HCT116 (cell line): ENCODE data around the gene MRPS2. TPM values are rescaled to one million over a fixed set of nuclear protein-coding genes. Genes with fewer than 3 reads are reported as not detected.

Experiments
- ATAC-seq: fragments of 200-7000 bp; cut with Tn5 transposase; 2 replicates; pipeline ENCODE4 v1.9.1; 2020; ENCODE audit warnings: mild to moderate bottlenecking, moderate library complexity
- BruUV-seq: library from RNA; stranded (reverse); fragments of 400-500 nt; replicated peaks from 2 replicates; lab custom pipeline; 2021; lab: Mats Ljungman, UMichigan
- CTCF ChIA-PET: fragments of 300-600 bp; sonication (Branson Sonifier 250); formaldehyde crosslinking; loops from one replicate; lab custom pipeline; 2021; ENCODE audit warnings: antibody characterized with exemption; lab: Charles Lee
- POLR2A ChIA-PET: fragments of 300-600, 350-600 bp; sonication (Branson Sonifier 250); formaldehyde crosslinking; loops from one replicate; lab custom pipeline; 2021; ENCODE audit warnings: antibody characterized with exemption; lab: Charles Lee
- RAD21 ChIA-PET, 2 experiments: fragments of 300-600 bp; sonication (Branson Sonifier 250); formaldehyde crosslinking; loops; one replicate each; lab custom pipeline; 2023; ENCODE audit warnings: low total read pairs in 2 of 2; ENCODE audit not compliant: uncharacterized antibody in 2 of 2, unreplicated experiment in 2 of 2, low non-redundant PET in 1 of 2; lab: Charles Lee
- DNase-seq: peaks from one replicate; pipeline ENCODE4 v3.0.0-alpha.2; 2010; ENCODE audit warnings: low read depth, low spot score
- H2AFZ ChIP-seq: fragments of 200-600 bp; shearing (Covaris generic), sonication (generic); 2 replicates; pipeline ENCODE4 v1.6.1; 2017; ENCODE audit warnings: low read depth, mixed run types, mixed read lengths, antibody characterized with exemption, low read length; ENCODE audit not compliant: poor library complexity, severe bottlenecking
- H3K27ac ChIP-seq: 2 replicates; pipeline ENCODE4 v1.5.1; 2012; ENCODE audit warnings: low read depth, low read length
- H3K27me3 ChIP-seq: fragments of 200-600 bp; sonication (generic); 2 replicates; pipeline ENCODE4 v1.6.1; 2016; ENCODE audit warnings: mixed run types, low read length, mixed read lengths; ENCODE audit not compliant: insufficient read depth
- H3K36me3 ChIP-seq, 2 experiments: fragments of 200-500 bp in 1 of 2; fragments of 200-600 bp in 1 of 2; sonication (Bioruptor generic) in 1 of 2; sonication (generic) in 1 of 2; 2 replicates each; pipeline versions ENCODE4 v1.5.1 to v1.6.1; 2014 to 2016; ENCODE audit warnings: low read length in 2 of 2, inconsistent platforms in 1 of 2, mixed read lengths in 1 of 2, mixed run types in 1 of 2; ENCODE audit not compliant: insufficient read depth in 2 of 2, control insufficient read depth in 1 of 2
- H3K4me1 ChIP-seq, 2 experiments: fragments of 200-600 bp in 1 of 2; sonication (generic) in 1 of 2; 2 replicates each; pipeline versions ENCODE4 v1.5.1 to v1.6.1; 2012 to 2017; ENCODE audit warnings: low read length in 2 of 2, inconsistent platforms in 1 of 2, mild to moderate bottlenecking in 1 of 2, mixed read lengths in 1 of 2, mixed run types in 1 of 2, moderate library complexity in 1 of 2; ENCODE audit not compliant: insufficient read depth in 2 of 2, control insufficient read depth in 1 of 2
- H3K4me2 ChIP-seq: fragments of 200-600 bp; sonication (generic); 2 replicates; pipeline ENCODE4 v1.6.1; 2017; ENCODE audit warnings: mixed run types, low read length, mixed read lengths
- H3K4me3 ChIP-seq, 2 experiments: fragments of 200-600 bp in 1 of 2; sonication (generic) in 1 of 2; replicated peaks in 1 of 2; 2 replicates each; pipeline ENCODE4 v1.5.1; 2011 to 2016; ENCODE audit warnings: low read length in 2 of 2, control low read depth in 1 of 2, low read depth in 1 of 2, mild to moderate bottlenecking in 1 of 2, mixed read lengths in 1 of 2, mixed run types in 1 of 2
- H3K79me2 ChIP-seq: fragments of 200-600 bp; sonication (generic); 2 replicates; pipeline ENCODE4 v1.6.1; 2017; ENCODE audit warnings: mild to moderate bottlenecking, mixed run types, low read length, moderate library complexity, mixed read lengths; ENCODE audit not compliant: insufficient read depth
- H3K9ac ChIP-seq: fragments of 200-600 bp; sonication (generic); 2 replicates; pipeline ENCODE4 v1.6.1; 2016; ENCODE audit warnings: low read length, mixed read lengths
- H3K9me2 ChIP-seq: fragments of 200-600 bp; sonication (generic), shearing (Covaris generic); 2 replicates; pipeline ENCODE4 v1.6.1; 2017; ENCODE audit warnings: mixed run types, mild to moderate bottlenecking, moderate library complexity; ENCODE audit not compliant: insufficient read depth
- H3K9me3 ChIP-seq, 2 experiments: fragments of 200-500 bp in 1 of 2; fragments of 200-600 bp in 1 of 2; sonication (Bioruptor generic) in 1 of 2; sonication (generic) in 1 of 2; 2 replicates each; pipeline ENCODE4 v1.6.1; 2014 to 2017; ENCODE audit warnings: low read length in 2 of 2, mixed read lengths in 2 of 2, inconsistent platforms in 1 of 2, low read depth in 1 of 2, mild to moderate bottlenecking in 1 of 2, mixed run types in 1 of 2, moderate library complexity in 1 of 2; ENCODE audit not compliant: control insufficient read depth in 1 of 2, insufficient read depth in 1 of 2
- H4K20me1 ChIP-seq: fragments of 200-600 bp; sonication (generic), shearing (Covaris generic); 2 replicates; pipeline ENCODE4 v1.6.1; 2017; ENCODE audit warnings: mixed run types, mild to moderate bottlenecking, moderate library complexity; ENCODE audit not compliant: insufficient read depth
- CBX3 ChIP-seq: IDR thresholded peaks from 2 replicates; pipeline ENCODE4 v1.6.1; 2012; ENCODE audit warnings: low read depth
- EGR1 ChIP-seq: IDR thresholded peaks from 2 replicates; pipeline ENCODE4 v1.6.1; 2012; ENCODE audit warnings: low read depth
- ELF1 ChIP-seq: IDR thresholded peaks from 2 replicates; pipeline ENCODE4 v1.6.1; 2012; ENCODE audit warnings: low read depth, borderline replicate concordance
- EZH2 ChIP-seq: fragments of 200-600 bp; sonication (generic); IDR thresholded peaks from 2 replicates; pipeline ENCODE4 v1.6.1; 2017; ENCODE audit warnings: antibody characterized with exemption, mixed run types
- EZH2phosphoT487 ChIP-seq: fragments of 200-600 bp; IDR thresholded peaks from 2 replicates; pipeline ENCODE4 v1.6.1; 2018; ENCODE audit warnings: antibody characterized with exemption, borderline replicate concordance
- FOSL1 ChIP-seq: IDR thresholded peaks from 2 replicates; pipeline ENCODE4 v1.6.1; 2012; ENCODE audit warnings: low read depth
- POLR2A ChIP-seq: IDR thresholded peaks from 2 replicates; pipeline ENCODE4 v1.7.0; 2011; ENCODE audit warnings: borderline replicate concordance; ENCODE audit not compliant: insufficient read depth, insufficient read length; ENCODE audit errors: extremely low read depth
- POLR2AphosphoS5 ChIP-seq: IDR thresholded peaks from 2 replicates; pipeline ENCODE4 v1.6.1; 2011; ENCODE audit warnings: mild to moderate bottlenecking, low read depth, low read length, moderate library complexity
- RAD21 ChIP-seq: IDR thresholded peaks from 2 replicates; pipeline ENCODE4 v1.6.1; 2012; ENCODE audit warnings: low read depth, mild to moderate bottlenecking
- REST ChIP-seq: IDR thresholded peaks from 2 replicates; pipeline ENCODE4 v1.6.1; 2012; ENCODE audit warnings: low read depth
- SIN3A ChIP-seq: IDR thresholded peaks from 2 replicates; pipeline ENCODE4 v1.6.1; 2012; ENCODE audit warnings: low read depth
- SP1 ChIP-seq: IDR thresholded peaks from 2 replicates; pipeline ENCODE4 v1.6.1; 2012; ENCODE audit warnings: low read depth
- YY1 ChIP-seq: IDR thresholded peaks from 2 replicates; pipeline ENCODE4 v1.6.1; 2011; ENCODE audit warnings: low read length, low read depth, moderate library complexity, mild to moderate bottlenecking; ENCODE audit not compliant: insufficient replicate concordance; ENCODE audit errors: extremely low read depth
- ZBTB33 ChIP-seq: IDR thresholded peaks from 2 replicates; pipeline ENCODE4 v1.6.1; 2011; ENCODE audit warnings: mild to moderate bottlenecking, low read length, moderate library complexity; ENCODE audit not compliant: insufficient replicate concordance; ENCODE audit errors: extremely low read depth
- ZFX ChIP-seq: fragments of 450-650 bp; IDR thresholded peaks from 2 replicates; pipeline ENCODE4 v1.6.1; 2017
- ZNF274 ChIP-seq: fragments of 200-500 bp; sonication (Bioruptor generic); IDR thresholded peaks from 2 replicates; pipeline ENCODE4 v1.6.1; 2014; ENCODE audit warnings: mild to moderate bottlenecking, low read depth, low read length, inconsistent platforms
- intact Hi-C: fragments of 100-400 bp; cut with micrococcal nuclease; formaldehyde crosslinking; loops from 2 replicates; pipeline ENCODE4 v1.10.0; 2022
- total RNA-seq: library from RNA; stranded (reverse); gene quantifications from one replicate; pipeline ENCODE4 v1.2.1, GENCODE V29; 2021; ENCODE audit not compliant: unreplicated experiment
- TF ChIP-seq, protein P1 (sequence below), 3 experiments: fragments of 200-600 bp in 1 of 3; sonication (generic) in 1 of 3; IDR thresholded peaks in 2 of 3; conservative IDR thresholded peaks in 1 of 3; 2 replicates each; pipeline ENCODE4 v1.5.1; 2012 to 2017; ENCODE audit warnings: low read depth in 2 of 3, low read length in 2 of 3, antibody characterized with exemption in 1 of 3, borderline replicate concordance in 1 of 3, control low read depth in 1 of 3, mild to moderate bottlenecking in 1 of 3, mixed read lengths in 1 of 3, mixed run types in 1 of 3, moderate library complexity in 1 of 3; ENCODE audit not compliant: insufficient read depth in 1 of 3
- TF ChIP-seq, protein P2 (sequence below): IDR thresholded peaks from 2 replicates; pipeline ENCODE4 v1.6.1; 2012

The MRPS2 gene
- total RNA-seq, 1 experiment from 2014 or later, result 85.1 TPM

GRCh38 chr9:135520916-135521607 is 20.6 kb downstream of the MRPS2 start, which contains the start of gene LCN1:
TSS of gene LCN1 (plus strand) at chr9:135521440. CDS start at chr9:135521498, 58 bp downstream.
- H3K4me1 ChIP-seq, result no peaks in the 10 kb centered on the region
- no peak within 1 kb of the TSS for H3K27ac ChIP-seq
- RAD21 ChIA-PET, result no interaction called here
- intact Hi-C loops, result no loop called here
- POLR2A ChIA-PET, result no interaction called here
- no peaks in the 10 kb centered on the region for H3K9me2 ChIP-seq
- ATAC-seq, result no peak
- H4K20me1 ChIP-seq, result no peaks in the 10 kb centered on the region
- no peak for DNase-seq
- TF ChIP-seq FOSL1 (no peak), EZH2 (no peak), SIN3A (no peak), POLR2AphosphoS5 (no peak), ZFX (no peak), EZH2phosphoT487 (no peak), RAD21 (no peak), SP1 (no peak), POLR2A (no peak), CBX3 (no peak), ZBTB33 (no peak), ELF1 (no peak), YY1 (no peak), ZNF274 (no peak), EGR1 (no peak), REST (no peak)
- TF ChIP-seq, protein P1, sequence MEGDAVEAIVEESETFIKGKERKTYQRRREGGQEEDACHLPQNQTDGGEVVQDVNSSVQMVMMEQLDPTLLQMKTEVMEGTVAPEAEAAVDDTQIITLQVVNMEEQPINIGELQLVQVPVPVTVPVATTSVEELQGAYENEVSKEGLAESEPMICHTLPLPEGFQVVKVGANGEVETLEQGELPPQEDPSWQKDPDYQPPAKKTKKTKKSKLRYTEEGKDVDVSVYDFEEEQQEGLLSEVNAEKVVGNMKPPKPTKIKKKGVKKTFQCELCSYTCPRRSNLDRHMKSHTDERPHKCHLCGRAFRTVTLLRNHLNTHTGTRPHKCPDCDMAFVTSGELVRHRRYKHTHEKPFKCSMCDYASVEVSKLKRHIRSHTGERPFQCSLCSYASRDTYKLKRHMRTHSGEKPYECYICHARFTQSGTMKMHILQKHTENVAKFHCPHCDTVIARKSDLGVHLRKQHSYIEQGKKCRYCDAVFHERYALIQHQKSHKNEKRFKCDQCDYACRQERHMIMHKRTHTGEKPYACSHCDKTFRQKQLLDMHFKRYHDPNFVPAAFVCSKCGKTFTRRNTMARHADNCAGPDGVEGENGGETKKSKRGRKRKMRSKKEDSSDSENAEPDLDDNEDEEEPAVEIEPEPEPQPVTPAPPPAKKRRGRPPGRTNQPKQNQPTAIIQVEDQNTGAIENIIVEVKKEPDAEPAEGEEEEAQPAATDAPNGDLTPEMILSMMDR (IDR thresholded peaks at IDR 0.05 in 2 of 3, conservative IDR thresholded peaks at IDR 0.05 in 1 of 3; ENCODE audit: borderline replicate concordance in 1 of 3, insufficient read depth in 1 of 3, low read depth in 2 of 3, low read length in 2 of 3), result no peak
- TF ChIP-seq, protein P2, sequence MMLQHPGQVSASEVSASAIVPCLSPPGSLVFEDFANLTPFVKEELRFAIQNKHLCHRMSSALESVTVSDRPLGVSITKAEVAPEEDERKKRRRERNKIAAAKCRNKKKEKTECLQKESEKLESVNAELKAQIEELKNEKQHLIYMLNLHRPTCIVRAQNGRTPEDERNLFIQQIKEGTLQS, result no peak
- H3K4me2 ChIP-seq, result no peak within 1 kb of the TSS
- CTCF ChIA-PET, result no interaction called here
- no TSS peak for BruUV-seq
- H3K4me3 ChIP-seq, result no peak within 1 kb of the TSS
- no peaks in the 10 kb centered on the region for H3K27me3 ChIP-seq
- H2AFZ ChIP-seq, result no peak within 1 kb of the TSS
- H3K36me3 ChIP-seq, result no peaks in the 10 kb centered on the region
- no peaks in the 10 kb centered on the region for H3K79me2 ChIP-seq
- no peaks in the 10 kb centered on the region for H3K9me3 ChIP-seq
- no peak within 1 kb of the TSS for H3K9ac ChIP-seq
